HTR-8/SVneo (cell line): ENCODE measurements around the gene SMAD3.
"Not testable (repeated sequence)": the region's sequence is repeated elsewhere in the genome, so short reads cannot be mapped to it uniquely, and the experiment has no call there.

Source experiments
- DNase-seq: peaks from one replicate; pipeline ENCODE4 v3.0.0; 2011; ENCODE audit warnings: low spot score, mixed read lengths; ENCODE audit not compliant: insufficient read length
- FAIRE-seq: peaks from 2 replicates; lab custom pipeline; 2011; peaks lifted over from hg19 to GRCh38; lab: Jason Lieb, UNC

Gene SMAD3

DNA sequence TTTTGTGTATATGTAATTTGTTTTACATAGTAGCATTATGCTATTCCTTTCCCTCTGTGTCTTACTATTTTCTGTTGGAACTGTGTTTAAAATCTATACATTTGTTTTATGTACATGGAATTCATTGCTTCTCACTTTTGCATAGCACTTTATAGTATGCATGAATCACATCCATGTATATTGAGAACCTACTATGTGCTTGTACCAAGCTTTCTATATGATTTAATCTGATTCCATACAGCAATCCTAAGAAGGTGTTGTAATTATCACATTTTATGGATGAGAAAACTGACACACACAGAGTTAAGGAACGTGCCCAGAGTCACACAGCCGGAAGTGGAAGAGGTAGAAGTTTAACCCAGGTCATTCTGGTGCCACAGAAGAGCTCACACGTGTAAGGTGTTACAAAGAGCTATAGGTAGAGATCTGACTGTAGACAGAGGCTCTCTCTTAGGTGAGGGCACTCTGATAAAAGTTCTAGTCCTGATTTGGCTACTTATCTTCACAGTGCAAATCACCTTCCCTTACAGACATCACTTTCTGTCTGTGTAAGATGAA, 3.5 kb upstream of the SMAD3 start:
- DNase-seq (no peak), FAIRE-seq (no peak)

DNA sequence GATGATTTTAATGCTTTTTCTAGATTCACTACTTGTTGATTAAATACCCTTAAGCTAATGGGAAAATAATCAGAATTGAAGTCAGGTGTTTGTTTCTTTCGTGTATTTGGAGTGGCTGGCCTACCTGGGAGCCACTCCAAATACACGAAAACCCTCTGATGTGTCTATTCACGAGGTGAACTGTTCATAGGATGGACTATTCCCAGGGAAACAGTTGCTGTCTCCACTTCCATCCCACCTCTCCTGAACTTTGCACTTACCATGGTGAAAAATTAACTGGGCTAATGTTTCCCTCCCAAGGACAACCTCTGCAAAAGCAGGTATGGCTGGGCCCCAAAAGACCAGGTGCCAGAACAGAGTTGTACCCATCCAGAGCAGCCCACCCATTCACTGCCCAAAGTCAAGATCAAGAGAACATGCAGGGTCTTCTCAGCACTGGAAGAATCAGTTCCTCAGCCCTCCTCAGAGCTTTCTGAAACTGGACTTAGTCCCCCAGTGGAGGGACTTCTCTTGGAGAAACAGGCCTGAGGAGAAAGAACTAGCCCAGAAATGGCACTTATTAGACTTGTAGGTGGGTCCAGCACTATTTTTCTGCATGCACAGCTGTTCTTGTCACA, 2.9 kb upstream of the SMAD3 start:
- no peak for DNase-seq
- no peak for FAIRE-seq

DNA sequence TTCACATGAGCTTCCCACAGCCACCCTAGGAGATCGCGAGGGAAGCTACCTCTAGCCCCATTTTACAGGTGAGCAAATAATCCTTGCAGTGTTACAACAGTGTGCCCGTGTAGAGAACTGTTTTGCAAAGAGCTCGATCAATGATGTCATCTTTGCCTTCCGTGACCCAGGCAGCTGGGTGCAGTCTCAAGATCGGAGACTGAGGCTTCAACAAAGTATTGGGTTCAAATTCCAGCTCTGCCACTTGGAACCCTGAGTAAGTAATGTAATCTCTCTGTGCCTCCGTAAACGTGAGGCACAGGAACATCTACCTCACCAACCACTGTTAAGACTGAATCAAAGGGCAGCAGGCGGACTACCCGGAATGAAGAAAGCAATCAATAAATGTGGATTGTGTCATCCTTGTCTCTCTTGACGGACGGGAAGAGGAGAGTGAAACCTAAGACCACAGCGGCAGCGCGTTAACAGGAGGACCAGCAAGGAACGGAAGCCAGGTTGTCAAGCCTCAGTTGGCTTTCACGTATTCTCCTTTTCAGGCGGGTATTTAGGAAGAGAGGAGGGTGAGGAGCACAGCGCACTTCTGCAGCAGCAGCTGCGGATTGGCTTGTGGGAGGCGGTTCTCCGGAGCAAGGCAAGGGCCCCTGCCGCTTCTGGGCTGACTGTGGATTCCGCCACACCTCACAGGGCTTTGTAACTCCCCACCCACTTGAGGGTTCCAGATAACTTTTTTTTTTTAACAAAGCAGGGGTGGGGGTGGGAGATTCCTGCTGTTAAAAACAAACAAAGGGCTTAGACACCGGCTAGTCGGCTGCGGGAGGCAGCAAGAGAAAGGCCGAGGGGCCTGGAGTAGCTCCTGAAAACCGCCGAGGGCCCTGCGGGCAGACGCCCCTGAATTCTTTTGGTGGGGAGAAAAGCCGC, 1.5 kb upstream of the SMAD3 start:
- no peak for DNase-seq
- FAIRE-seq = no peak

DNA sequence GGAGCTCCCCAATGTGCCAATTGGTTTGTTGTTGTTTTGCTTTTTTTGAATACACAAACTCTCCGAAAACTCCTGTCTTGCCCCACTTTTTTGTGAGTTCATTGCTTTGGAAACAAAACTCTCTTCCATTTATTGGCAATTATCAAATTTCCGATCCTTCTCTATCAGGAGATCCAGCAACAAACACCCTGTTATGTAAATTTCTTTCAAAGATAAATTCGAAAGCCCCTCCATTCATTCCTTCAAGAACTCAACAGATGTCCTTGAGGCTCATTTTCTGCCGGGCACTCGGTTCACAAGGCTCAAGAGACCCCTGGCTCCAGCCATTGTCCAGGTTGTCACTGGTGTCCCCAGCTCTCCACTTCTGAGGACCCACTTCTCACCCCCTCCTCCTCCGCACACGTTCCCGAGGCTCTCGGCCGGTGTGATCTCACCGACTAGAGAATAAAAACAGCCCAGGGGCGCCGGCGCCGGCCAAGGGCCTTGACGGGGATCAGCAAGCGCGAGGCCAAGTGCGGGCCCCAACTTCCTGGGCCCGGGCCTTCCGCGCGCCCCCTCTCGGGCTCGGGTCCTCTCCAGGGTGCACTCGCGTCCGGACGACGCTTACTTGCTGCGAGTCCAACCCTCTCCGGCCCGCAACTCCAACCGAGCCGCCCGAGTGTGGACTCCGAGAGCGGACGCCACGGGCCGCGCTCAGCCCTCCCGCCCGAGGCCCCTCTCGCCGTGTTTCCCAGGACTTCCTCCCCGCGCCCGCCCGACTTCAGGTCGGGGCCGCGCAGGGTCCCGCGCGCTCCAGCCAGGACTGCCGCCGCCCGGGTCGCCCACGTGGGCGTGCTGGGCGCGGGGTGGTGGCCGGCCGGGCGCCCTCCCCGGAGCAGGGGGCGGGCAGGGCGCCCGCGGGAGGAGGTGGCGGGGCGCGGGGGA, 533 bp upstream of the SMAD3 start:
- DNase-seq (no peak), FAIRE-seq (no peak)

DNA sequence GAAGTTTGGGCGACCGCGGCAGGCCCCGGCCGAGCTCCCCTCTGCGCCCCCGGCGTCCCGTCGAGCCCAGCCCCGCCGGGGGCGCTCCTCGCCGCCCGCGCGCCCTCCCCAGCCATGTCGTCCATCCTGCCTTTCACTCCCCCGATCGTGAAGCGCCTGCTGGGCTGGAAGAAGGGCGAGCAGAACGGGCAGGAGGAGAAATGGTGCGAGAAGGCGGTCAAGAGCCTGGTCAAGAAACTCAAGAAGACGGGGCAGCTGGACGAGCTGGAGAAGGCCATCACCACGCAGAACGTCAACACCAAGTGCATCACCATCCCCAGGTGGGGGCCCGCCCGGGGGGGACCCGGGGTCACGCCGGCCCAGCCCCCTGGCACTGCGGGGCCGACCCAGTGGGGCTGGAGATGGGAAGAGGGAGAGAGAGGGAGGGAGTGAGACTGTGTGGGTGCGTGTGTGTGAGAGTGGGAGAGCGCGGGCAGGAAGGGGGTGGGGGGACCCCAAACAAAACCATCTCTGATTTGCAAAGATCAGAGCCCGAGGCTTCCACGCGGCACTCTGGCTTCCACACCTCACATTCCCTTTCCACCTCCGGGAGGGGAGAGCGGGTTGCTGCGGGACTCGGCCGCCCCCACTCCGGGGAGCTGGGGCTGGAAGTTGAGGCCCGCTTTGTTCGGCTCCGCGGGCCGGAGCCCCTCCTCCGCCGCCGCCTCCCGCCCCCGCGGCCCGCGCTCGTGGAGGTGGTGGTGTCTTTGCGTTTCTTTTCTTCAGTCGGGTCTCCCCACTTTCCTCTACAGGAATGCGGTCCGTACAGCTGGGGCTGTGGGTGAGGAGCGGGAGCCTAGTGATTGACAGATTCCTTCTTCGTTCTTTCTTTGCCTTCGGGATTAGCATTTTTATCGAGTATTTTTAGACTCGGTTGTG, 898 bp downstream of the SMAD3 start:
- FAIRE-seq (no peak), DNase-seq (no peak)

DNA sequence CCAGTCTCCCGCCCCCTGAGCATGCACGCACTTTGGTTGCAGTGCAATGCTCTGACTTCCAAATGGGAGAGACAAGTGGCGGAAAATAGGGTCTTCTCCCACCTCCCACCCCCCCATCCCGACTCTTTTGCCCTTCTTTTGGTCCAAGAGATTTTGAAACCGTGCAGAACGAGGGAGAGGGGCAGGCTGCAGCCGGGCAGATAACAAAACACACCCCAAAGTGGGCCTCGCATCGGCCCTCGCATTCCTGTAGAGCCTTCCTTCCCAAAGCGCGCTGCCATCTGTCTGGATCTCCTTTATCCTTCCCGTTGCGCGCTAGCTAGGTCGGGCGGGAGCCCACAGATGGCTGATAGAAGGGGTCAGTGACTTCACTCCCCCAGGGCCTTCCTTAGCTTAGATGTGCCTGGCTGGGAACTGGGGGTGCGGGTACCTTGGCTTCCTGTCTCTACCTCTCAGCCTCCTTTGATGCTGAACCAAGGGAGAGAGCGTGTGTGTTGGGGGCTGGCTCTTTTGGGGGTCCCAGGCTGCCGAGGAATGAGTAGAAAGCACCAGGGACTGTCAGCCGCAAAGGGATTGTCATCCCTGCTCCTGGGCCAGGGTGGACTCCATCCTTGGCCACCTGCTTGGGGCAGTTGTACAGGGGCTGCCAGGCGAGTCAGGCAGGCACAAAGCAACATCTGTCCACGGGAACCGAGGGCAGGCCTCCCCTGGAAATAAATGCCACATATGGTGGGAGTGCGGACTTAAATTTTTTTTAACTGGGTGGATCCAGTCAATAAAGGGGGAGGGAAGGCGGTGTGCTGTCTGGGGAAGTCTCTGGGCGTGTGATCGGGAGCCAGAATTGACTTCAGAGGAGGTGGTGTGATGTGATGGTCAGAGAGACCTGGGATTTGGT, 1.8 kb downstream of the SMAD3 start:
- DNase-seq (no peak), FAIRE-seq (no peak)

DNA sequence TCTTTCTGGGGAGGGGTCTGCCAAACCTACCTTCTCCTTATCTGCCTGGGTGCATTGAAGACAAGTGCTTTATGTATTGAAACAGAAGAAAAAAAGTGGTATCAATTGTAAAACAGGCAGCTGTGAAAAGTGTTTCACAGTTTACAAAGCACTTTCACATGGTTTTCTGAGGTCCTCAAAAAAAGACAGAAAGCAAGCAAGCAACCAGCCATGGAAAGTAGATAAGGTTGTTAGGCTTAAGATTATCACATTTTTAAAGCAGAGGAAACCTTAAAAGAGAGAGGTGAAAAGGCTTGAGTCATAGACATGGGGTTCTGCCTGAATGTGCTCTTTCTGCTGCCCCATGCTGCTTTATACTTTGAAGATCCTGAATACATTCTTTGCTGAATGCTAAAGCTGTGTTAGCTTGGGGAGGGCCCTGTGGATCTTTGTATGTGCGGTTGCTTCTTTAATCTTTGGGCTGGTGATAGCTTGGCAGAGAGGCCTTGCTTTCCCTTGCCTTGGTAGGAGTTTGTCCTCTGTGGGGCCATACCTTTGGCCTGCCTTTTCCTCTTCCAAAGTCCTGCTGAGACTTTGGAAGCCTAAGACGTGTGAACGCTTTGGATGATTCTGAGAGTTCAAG, 2.6 kb downstream of the SMAD3 start:
- FAIRE-seq (no peak), DNase-seq (no peak)

DNA sequence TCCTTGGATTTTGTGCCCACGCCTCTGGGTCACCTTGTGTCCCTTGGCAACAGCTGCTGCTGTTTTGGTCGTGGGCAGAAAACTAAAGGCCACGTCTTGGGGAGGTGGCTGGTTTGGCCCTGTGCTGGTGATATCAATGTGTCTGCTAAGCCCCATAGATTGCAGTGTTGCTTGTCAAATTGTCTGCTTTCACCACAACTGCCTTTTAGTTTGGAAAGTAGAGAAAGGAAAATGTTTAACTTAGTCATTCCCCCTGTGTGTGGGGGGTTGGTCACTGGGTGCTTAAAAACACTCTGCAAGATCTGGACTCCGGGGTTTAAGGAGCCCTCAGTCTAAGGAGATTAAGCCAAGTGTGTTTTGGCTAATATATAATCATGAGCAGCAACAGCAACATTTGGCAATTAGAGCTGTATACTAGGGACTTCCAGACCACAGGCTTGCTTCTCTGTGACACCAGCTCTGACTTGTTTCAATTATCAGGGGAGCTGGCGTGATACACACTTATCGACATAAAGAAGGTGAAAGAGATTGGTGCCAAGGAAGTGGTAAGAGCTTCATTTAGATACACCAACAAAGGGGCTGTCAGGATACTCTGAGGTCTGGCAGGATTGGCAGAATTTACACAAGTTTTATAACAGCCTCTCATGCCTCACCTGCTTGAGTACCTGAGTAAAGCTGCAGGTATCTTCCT, 3.5 kb downstream of the SMAD3 start:
- no peak for DNase-seq
- FAIRE-seq = no peak

DNA sequence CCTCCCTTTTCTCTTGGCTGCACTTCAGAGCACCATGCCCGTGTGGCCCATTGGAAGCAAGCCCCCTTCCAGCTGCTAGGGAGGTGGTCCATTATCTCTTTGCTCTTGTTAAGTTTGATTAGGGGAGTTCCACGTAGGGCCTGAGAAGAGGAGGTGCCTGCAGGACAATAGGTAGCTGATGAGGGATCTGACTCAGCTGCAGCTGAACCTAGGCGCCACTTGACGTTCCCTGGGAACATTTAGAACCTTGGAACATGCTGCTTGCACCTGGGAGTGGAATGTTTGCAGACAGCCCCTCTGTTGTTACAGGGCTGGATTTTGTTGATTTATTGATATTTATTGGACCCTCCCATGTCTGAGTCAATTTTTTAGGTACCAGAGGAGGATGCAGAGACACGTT, 4.7 kb downstream of the SMAD3 start:
- no peak for DNase-seq
- FAIRE-seq = no peak

DNA sequence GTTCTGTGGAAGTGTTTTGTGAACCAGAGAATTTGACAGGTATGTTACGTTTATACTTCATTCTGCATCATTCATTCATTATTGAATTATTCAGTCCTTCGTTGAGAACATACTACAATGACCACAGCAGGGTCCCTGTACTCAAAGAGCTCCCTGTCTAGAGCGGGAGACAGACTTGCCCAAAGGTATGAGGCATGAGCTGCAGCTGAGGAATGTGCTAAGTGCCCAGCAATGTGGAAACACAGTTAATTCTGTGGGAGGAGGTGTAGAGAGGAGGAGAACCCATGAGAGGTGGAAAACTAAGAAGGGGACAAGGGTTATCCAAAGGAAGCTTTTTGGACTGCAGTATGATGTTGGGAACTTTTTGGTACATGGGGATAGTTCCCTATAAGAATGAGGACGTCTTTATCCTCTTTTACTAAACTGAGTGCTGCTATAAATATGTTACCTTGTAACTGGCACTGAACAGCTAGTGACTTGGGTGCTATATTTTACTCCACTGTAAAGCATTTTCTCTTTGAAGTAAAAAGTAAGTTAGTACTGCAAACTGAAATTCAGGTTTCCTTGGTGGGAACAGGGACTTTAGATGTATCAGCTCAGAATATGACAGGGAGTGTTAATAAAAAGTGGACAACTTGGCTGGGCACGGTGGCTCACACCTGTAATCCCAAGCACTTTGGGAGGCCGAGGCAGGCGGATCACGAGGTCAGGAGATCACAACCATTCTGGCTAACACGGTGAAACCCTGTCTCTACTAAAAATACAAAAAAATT, 5.7 kb downstream of the SMAD3 start:
- FAIRE-seq (no peak), DNase-seq (no peak)

DNA sequence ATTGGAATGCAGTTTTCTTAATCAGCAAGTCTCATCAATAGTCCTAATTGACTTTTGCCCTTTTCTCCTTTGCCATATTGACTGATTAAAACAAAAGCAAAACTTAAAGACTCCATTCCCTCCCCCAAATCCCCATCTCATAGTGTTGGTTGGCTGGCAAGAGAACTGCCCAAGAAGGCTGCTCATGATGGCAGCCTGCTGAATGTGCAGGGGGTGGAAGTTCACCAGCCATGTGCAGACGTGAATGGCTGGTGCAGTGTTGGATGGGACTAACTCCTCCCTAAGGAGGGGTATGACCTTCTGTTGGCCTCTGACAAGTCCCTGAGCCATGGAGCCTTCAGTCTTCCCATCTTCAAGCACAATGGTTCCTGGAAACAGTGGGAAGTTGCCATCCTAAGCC, 7.0 kb downstream of the SMAD3 start:
- no peak for FAIRE-seq

DNA sequence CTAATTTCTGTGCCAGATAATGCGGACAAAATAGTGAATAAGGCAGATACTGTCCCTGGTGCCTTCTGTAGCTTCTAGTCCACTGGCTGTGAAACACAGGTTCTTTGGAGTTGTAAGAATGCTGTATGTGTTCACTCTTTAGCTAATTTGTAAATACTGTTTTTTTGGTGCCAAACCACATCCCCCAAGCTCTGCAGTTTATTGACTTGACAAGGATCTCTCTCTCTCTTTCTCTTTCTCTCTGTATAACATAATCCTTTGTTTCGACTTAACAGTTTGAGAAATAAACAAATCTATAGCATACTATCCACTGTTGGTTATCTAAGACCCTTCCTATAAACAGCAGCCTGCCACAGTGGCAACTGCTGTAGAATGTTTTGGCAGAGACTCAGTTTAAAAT, 7.6 kb downstream of the SMAD3 start:
- no peak for DNase-seq
- no peak for FAIRE-seq

More for the DNA sequence above, 7.0 kb downstream of the SMAD3 start:
- no peak for DNase-seq

DNA sequence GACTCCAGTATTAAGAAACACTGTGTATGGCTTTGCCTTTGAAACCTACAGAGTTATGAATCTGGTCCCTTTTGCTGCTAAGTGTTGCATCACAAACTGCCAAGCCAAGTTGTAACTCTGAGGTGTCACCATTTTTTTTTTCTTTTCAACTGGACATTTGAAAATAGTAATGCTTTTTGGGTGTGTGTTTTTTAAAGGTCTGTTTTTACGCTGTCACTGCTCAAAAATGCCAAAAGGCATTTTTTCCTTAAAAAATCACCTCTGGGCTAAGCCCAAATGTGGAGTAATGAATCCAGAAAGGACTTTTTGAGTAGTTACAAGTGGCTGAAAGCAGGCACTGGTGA, 9.5 kb downstream of the SMAD3 start:
- no peak for DNase-seq

DNA sequence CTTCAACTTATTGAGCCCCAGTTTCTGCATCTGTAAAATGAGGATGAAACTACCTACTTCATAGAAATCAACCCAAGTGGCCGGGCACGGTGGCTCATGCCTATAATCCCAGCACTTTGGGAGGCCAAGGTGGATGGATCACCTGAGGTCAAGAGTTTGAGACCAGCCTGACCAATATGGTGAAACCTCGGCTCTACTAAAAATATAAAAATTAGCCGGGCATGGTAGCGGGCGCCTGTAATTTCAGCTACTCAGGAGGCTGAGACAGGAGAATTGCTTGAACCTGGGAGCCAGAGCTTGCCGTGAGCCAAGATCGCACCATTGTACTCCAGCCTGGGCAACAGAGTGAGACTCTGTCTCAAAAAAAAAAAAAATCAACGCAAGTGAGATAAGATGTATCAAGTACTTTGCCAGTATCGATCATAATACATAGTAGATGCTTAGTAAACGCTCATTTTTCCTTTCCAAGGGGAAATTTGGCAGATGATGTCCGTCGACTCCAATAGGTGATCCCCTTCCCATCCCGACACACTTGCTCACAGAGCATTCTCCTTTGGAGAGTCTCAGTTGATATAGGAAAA, 10.2 kb downstream of the SMAD3 start:
- not testable (repeated sequence) for FAIRE-seq, DNase-seq

More for the DNA sequence above, 9.5 kb downstream of the SMAD3 start:
- FAIRE-seq = no peak

DNA sequence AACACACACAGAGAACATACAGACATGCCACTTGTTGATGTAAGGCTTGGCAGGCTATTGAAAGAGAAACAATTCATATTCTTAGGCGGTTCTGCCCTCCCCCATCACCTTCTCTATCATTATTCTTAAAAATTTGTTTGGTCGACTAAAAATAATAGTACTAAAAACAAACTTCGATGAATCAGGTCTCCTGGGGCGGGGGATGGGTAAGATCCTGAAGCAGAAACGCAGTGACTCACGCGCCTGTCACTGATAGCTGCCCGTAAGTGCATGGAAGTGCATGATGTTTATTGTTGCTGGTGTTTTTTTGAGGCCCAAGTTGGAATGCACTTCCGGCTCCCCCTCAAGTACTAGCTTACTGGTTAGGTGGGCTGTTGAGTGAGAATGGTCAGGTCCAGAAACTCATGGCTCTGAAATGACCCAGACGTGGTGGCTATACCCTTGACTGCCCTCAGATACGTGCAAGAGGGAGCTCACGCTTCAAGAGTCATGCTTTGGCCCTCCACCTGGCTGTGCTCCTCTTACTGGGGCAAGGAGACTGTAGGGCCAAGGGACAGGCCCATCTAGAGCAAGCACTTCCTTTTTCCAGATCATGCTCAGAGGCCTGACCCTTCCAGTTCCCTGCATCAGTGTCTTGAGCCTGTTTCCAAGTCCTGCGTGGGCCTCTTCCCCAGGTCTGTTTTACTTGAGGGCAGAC, 10.9 kb downstream of the SMAD3 start:
- DNase-seq (no peak), FAIRE-seq (no peak)
